Thoracic aorta (tissue), 2 donors: Measurements from ENCODE around the gene DSN1. TPM values are rescaled to one million over a fixed set of nuclear protein-coding genes. Genes with fewer than 3 reads are reported as not detected.
A peak's percentile ranks its signal among the peaks of the same experiment; 100 is the strongest.

ENCODE experiments used
- ATAC-seq: fragments of 150-250 bp; one replicate; pipeline ENCODE4 v1.8.0; 2017; ENCODE audit warnings: low read depth; ENCODE audit not compliant: insufficient number of reproducible peaks, low FRiP score
- DNase-seq: peaks from one replicate; pipeline ENCODE4 v3.0.0-alpha.2; 2020; ENCODE audit warnings: low spot score
- H3K27ac ChIP-seq, 2 donors: fragments of 200-600 bp; sonication (generic); 1 replicate in 1 of 2; 2 replicates in 1 of 2; pipeline ENCODE4 v1.5.1; 2016; ENCODE audit warnings: mild to moderate bottlenecking in 2 of 2, moderate library complexity in 2 of 2
- H3K27me3 ChIP-seq: fragments of 200-600 bp; sonication (generic); replicated peaks from 2 replicates; pipeline ENCODE4 v1.6.0; 2016; ENCODE audit warnings: mild to moderate bottlenecking; ENCODE audit not compliant: insufficient read depth
- H3K36me3 ChIP-seq: fragments of 200-600 bp; sonication (generic); one replicate; pipeline ENCODE4 v1.5.1; 2016
- H3K4me1 ChIP-seq, 2 donors: fragments of 200-600 bp; sonication (generic); 1 replicate in 1 of 2; 2 replicates in 1 of 2; pipeline versions ENCODE4 v1.5.1 to v1.6.0; 2016; ENCODE audit warnings: low read depth in 2 of 2, mild to moderate bottlenecking in 1 of 2; ENCODE audit not compliant: control insufficient read depth in 1 of 2
- H3K4me3 ChIP-seq: fragments of 200-600 bp; sonication (generic); 2 replicates; pipeline ENCODE4 v1.5.1; 2016; ENCODE audit warnings: mild to moderate bottlenecking
- H3K9me3 ChIP-seq: fragments of 200-600 bp; sonication (generic); 2 replicates; pipeline ENCODE4 v1.5.1; 2016
- total RNA-seq, 2 donors: library from RNA; depleted of rRNA; stranded (reverse); fragments of >200 nt; gene quantifications; one replicate each; pipeline versions ENCODE4 v1.1.0 to v1.2.3, GENCODE V29; 2016
- TF ChIP-seq, protein P1 (sequence below): fragments of 200-600 bp; sonication (generic); IDR thresholded peaks from one replicate; pipeline ENCODE4 v1.5.1; 2019; ENCODE audit warnings: antibody characterized with exemption

Gene DSN1
- total RNA-seq, 2 donors from 2014 or later: 5.6 to 6.1 TPM

DNA sequence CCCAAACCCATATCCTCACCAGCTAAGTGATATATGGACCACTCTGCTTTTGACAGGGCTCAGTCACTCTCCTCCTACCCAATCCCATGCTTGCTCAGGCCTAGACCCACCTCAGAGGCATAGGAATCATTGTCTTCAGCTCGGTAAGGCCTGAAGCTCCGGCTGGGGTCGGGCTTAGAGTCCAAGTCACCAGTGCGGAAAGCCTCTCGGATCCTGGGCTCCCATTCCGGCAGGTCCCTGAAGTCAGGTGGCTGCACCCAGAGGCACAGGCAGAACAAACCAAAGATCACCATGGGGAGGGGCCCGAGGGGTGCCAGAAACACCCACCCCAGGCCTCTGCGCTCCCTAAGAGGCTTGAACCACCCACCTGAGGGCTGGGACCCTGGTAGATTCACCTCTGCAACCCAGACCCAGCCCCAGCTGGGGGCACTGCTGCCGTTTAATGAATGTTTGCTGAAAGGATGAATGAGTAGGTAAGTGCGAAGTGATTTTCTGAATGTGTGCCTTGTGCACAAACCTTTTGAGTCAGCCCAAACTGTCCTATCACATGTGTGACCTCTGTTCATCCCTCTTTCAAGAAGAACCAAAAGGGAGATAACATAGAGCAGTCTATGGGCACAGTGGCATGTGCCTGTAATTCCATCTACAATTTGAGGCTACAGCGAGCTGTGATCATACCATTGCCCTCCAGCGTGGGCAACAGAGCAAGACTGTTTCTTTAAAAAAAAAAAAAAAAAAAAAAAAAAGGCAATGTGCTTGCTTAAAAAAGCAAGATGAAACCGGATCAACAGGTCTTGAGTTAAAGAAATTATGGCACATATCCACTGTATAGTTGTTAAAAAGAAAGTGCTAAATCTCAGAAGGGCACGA, 39.3 kb upstream of the DSN1 start:
- H3K36me3 ChIP-seq: peaks cover 40% of the 10 kb centered on the region
- DNase-seq: no peak
- TF ChIP-seq, protein P1, sequence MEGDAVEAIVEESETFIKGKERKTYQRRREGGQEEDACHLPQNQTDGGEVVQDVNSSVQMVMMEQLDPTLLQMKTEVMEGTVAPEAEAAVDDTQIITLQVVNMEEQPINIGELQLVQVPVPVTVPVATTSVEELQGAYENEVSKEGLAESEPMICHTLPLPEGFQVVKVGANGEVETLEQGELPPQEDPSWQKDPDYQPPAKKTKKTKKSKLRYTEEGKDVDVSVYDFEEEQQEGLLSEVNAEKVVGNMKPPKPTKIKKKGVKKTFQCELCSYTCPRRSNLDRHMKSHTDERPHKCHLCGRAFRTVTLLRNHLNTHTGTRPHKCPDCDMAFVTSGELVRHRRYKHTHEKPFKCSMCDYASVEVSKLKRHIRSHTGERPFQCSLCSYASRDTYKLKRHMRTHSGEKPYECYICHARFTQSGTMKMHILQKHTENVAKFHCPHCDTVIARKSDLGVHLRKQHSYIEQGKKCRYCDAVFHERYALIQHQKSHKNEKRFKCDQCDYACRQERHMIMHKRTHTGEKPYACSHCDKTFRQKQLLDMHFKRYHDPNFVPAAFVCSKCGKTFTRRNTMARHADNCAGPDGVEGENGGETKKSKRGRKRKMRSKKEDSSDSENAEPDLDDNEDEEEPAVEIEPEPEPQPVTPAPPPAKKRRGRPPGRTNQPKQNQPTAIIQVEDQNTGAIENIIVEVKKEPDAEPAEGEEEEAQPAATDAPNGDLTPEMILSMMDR: no peak
- H3K4me3 ChIP-seq: no peak overlapping the region
- no peaks in the 10 kb centered on the region for H3K27me3 ChIP-seq
- no peak for ATAC-seq
- H3K9me3 ChIP-seq: no peaks in the 10 kb centered on the region
- H3K4me1 ChIP-seq: peaks cover 0 to 3% of the 10 kb centered on the region in 2 donors
- no peak overlapping the region for H3K27ac ChIP-seq

DNA sequence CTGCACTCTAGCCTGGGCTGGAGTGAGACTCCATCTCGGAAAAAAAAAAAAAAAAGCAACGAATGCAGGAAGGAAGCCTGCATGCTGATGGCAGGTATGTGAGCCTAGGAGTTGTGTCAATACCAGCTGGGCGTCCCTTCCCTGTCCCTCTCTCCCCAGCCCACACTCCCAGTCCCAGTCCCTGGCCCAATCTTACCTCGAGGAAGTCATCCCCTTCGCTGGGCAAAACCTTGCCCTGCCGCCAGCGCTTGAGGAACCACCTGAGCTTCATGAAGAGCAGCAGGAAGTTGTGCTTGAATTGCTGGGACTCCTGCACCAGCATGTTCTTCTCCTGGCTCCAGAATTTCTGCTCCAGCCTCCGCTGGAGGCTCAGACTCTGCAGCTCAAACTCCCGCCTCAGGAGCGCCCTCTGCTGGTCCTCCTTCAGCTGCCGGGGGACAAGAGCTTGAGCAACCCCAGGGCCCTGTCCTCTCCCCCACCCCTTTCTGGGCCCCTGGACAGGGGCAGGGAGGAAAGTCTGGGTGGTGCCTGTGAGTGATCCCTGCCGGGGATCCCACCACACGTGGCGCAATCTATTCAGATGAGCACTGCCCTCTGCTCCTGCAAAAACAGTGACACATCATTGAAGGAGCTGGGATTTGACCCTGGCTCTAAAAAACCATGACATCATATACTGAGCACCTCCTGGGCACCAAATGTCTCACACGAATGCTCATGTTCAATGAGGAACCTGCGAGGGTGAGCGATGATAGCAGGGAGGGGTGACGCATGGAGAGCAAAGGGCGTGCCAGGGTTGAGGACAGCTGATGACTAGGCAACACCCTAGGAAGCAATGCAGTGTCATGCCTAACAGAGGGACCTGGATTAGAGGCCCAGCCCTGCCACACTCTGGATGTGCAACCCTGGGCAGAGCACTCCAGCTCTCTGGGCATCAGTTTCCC, 35.0 kb upstream of the DSN1 start:
- ATAC-seq (peak; percentile 49), DNase-seq (peak; percentile 16)
- TF ChIP-seq, protein P1: peak; percentile 59
- H3K27me3 ChIP-seq: no peaks in the 10 kb centered on the region
- no peak overlapping the region for H3K27ac ChIP-seq
- H3K4me1 ChIP-seq: peaks cover 0 to 3% of the 10 kb centered on the region in 2 donors
- no peaks in the 10 kb centered on the region for H3K9me3 ChIP-seq
- H3K4me3 ChIP-seq: no peak overlapping the region
- H3K36me3 ChIP-seq: peaks cover 42% of the 10 kb centered on the region

DNA sequence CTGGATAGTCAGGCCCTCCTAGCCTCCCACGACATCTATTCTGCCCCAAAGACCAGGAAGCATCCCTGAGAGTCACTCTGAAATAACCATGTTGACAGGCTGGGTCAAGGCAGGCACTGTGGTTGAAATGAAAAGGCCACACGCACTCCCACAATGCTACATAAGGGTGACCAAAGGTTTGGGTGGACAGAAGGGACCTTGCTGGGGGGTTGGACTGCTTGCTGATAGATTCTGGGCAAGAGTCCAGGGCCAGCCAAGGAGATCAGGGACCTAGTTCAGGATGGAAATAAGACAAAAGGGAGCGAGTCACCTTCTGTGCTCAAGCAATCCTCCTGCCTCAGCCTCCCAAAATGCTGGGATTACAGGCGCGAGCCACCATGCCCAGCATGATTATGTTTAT, 32.5 kb upstream of the DSN1 start:
- no peaks in the 10 kb centered on the region for H3K9me3 ChIP-seq
- peaks cover 36% of the 10 kb centered on the region for H3K36me3 ChIP-seq
- H3K27ac ChIP-seq: no peak overlapping the region
- H3K4me3 ChIP-seq: no peak overlapping the region
- no peaks in the 10 kb centered on the region for H3K4me1 ChIP-seq
- no peaks in the 10 kb centered on the region for H3K27me3 ChIP-seq
- no peak for DNase-seq
- TF ChIP-seq, protein P1: no peak
- ATAC-seq: no peak

DNA sequence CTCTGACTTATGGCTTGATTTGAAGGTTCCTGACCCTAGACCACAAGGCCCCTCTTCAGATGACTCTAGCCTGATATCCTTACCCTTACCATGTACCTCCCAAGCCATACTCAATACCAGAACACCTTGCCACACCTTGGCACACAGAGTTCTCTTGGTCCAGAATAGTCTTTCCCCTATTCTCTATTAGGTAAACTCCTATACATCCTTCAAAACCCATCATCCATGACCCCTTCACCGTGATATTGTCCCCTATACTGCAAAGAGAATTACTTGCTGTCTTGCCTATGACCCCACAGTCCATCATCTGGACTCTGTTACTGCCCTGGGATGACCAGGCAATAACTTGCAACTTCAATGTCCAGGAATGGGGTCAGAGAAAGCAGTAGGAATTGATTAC, 31.8 kb upstream of the DSN1 start:
- no peak for ATAC-seq
- TF ChIP-seq, protein P1: no peak

DNA sequence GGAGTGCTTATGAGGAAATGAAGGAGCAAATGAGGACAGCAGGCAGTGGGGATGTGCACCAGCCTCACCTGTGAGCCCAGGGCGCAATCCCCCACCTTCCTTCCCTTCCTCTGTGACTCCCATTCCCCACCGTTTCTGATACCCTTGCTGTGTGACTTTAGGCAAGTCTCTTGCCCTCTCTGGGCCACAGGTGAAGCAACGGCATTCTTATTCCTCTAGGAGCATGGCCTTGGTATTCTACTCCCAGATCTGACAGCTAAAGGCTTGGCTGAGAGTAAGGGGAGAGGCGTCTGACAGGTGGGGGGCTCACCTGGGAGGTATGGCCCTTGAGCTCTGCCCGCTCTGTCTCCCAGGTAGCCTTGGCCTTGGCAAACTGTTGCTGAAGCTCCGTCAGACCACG, 30.9 kb upstream of the DSN1 start:
- ATAC-seq (no peak), DNase-seq (no peak)
- Histone ChIP-seq H3K9me3 (no peaks in the 10 kb centered on the region), H3K36me3 (peaks cover 46% of the 10 kb centered on the region), H3K4me3 (no peak overlapping the region), H3K4me1 (no peaks in the 10 kb centered on the region), H3K27me3 (no peaks in the 10 kb centered on the region), H3K27ac (no peak overlapping the region)
- TF ChIP-seq, protein P1: no peak

More for the DNA sequence above, 31.8 kb upstream of the DSN1 start:
- H3K9me3 ChIP-seq: no peaks in the 10 kb centered on the region
- H3K27me3 ChIP-seq: no peaks in the 10 kb centered on the region
- H3K4me3 ChIP-seq: no peak overlapping the region
- peaks cover 42% of the 10 kb centered on the region for H3K36me3 ChIP-seq
- DNase-seq: no peak
- H3K4me1 ChIP-seq: no peaks in the 10 kb centered on the region
- H3K27ac ChIP-seq: no peak overlapping the region
